Sigmoid colon (tissue), 4 donors: ENCODE data around the gene GBGT1.

Source experiments
- CTCF ChIP-seq, 4 experiments: fragments of 450-650 bp in 3 of 4; fragments of 200-600 bp in 1 of 4; IDR thresholded peaks; one replicate each; pipeline ENCODE4 v1.5.1; 2016 to 2019; ENCODE audit warnings: antibody characterized with exemption in 4 of 4, mild to moderate bottlenecking in 3 of 4, moderate library complexity in 2 of 4
- EP300 ChIP-seq, 4 donors: sonication (generic); formaldehyde crosslinking; IDR thresholded peaks; one replicate each; pipeline ENCODE4 v1.6.1; 2017; ENCODE audit warnings: antibody characterized with exemption in 4 of 4

- TF ChIP-seq EP300 (IDR thresholded peaks at IDR 0.05) (no peak), CTCF (IDR thresholded peaks at IDR 0.05) (no peak)
Observed at GRCh38 chr9:133151601-133152525, 11.9 kb downstream of the GBGT1 start.
